Measurements from ENCODE around the gene ZNF311. TPM values are rescaled to one million over a fixed set of nuclear protein-coding genes. Genes with fewer than 3 reads are reported as not detected.

Gene ZNF311
- total and polyA plus RNA-seq, 2 of the 13 experiments (the other 11 are each of a cell fraction or from before 2014, with no cell fraction given): not detected

DNA sequence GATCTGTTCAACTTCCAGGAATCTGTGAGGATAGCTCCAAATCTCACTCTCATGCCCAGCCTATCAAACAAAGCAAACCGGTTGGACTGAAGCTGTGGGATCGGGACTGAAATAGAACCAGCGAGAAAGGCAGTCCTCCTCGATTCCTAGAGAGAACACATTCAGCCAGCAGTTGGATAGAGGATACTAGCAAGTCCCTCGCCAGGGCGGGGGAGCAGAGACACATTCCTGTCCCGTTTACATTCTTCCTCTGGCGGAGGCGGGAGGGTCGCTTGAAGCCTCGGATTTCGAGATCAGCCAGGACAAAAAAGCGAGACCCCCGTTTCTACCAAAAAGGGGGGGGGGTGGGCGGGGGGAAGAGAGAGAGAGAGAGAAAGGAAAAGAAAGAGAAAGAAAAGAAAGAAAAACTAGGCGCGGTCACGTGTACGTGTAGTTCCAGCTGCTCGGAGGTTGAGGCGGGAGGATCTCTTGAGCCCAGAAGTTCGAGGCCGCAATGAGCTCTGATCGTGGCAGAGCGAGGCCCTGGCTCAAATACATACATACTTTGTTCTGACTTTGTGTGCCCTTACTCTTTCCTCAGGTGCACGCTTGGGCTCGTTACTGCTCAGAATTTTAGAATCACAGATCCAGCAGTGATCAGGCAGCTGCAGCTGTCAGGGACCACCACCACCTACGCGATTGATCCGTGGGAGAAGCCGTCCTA is 19.5 kb downstream of the ZNF311 start (continued):
- TF ChIP-seq, protein P1, sequence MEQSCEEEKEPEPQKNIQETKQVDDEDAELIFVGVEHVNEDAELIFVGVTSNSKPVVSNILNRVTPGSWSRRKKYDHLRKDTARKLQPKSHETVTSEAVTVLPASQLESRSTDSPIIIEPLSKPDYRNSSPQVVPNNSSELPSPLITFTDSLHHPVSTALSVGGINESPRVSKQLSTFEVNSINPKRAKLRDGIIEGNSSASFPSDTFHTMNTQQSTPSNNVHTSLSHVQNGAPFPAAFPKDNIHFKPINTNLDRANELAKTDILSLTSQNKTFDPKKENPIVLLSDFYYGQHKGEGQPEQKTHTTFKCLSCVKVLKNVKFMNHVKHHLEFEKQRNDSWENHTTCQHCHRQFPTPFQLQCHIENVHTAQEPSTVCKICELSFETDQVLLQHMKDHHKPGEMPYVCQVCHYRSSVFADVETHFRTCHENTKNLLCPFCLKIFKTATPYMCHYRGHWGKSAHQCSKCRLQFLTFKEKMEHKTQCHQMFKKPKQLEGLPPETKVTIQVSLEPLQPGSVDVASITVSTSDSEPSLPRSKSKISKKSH (CRISPR knock-in tag; IDR thresholded peaks at IDR 0.05; ENCODE audit: borderline replicate concordance): peak; percentile 82; the same call in 1 of the 2 replicates
- TF ChIP-seq CAMTA2 (CRISPR knock-in tag; IDR thresholded peaks at IDR 0.05; ENCODE audit: borderline replicate concordance) (no peak; the same call in 1 of the 2 replicates), ZNF335 (CRISPR knock-in tag; IDR thresholded peaks at IDR 0.05) (peak; percentile 91), MIXL1 (CRISPR knock-in tag; IDR thresholded peaks at IDR 0.05) (peak; percentile 80), YEATS2 (CRISPR knock-in tag; IDR thresholded peaks at IDR 0.05; ENCODE audit: borderline replicate concordance) (peak; percentile 76; the same call in 1 of the 2 replicates), ZNF83 (CRISPR knock-in tag; IDR thresholded peaks at IDR 0.05; ENCODE audit: borderline replicate concordance) (0 out of 2 replicates have a peak, but pooled peaks have one; percentile 49), ZNF629 (CRISPR knock-in tag; conservative IDR thresholded peaks at IDR 0.05) (no peak), CHD4 (IDR thresholded peaks at IDR 0.05; ENCODE audit: borderline replicate concordance, low read length) (no peak), ZFP36L1 (CRISPR knock-in tag; IDR thresholded peaks at IDR 0.05) (peak; percentile 48; the same call in 1 of the 2 replicates), MED1 (CRISPR knock-in tag; IDR thresholded peaks at IDR 0.05) (peak; percentile 58; the same call in 1 of the 2 replicates), ZSCAN30 (CRISPR knock-in tag; IDR thresholded peaks at IDR 0.05) (no peak), ELF1 (CRISPR knock-in tag; IDR thresholded peaks at IDR 0.05) (no peak)
- TF ChIP-seq, protein P2, sequence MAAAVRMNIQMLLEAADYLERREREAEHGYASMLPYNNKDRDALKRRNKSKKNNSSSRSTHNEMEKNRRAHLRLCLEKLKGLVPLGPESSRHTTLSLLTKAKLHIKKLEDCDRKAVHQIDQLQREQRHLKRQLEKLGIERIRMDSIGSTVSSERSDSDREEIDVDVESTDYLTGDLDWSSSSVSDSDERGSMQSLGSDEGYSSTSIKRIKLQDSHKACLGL (CRISPR knock-in tag; IDR thresholded peaks at IDR 0.05): peak; percentile 18; the same call in 1 of the 2 replicates
- TF ChIP-seq, protein P3, sequence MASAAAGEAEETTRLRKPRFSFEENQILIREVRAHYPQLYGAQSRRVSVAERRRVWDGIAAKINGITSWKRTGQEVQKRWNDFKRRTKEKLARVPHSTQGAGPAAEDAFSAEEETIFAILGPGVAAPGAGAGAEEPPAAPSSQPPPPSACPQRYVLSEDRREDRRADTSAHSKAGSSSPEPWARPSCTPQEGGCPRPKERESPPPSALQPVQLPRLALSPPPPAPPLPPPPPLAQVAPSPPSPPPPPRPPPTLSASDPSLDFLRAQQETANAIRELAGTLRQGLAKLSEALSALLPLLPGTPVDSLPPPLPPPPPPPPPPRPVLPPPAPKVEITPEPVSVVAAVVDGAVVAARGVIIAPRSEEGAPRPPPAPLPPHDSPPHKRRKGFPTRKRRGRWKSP (CRISPR knock-in tag; IDR thresholded peaks at IDR 0.05): peak; percentile 65; the same call in 1 of the 2 replicates
- TF ChIP-seq, protein P4, sequence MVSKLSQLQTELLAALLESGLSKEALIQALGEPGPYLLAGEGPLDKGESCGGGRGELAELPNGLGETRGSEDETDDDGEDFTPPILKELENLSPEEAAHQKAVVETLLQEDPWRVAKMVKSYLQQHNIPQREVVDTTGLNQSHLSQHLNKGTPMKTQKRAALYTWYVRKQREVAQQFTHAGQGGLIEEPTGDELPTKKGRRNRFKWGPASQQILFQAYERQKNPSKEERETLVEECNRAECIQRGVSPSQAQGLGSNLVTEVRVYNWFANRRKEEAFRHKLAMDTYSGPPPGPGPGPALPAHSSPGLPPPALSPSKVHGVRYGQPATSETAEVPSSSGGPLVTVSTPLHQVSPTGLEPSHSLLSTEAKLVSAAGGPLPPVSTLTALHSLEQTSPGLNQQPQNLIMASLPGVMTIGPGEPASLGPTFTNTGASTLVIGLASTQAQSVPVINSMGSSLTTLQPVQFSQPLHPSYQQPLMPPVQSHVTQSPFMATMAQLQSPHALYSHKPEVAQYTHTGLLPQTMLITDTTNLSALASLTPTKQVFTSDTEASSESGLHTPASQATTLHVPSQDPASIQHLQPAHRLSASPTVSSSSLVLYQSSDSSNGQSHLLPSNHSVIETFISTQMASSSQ (IDR thresholded peaks at IDR 0.05; ENCODE audit: low read depth): peak; percentile 48; the same call in 1 of the 2 replicates
- TF ChIP-seq, protein P4 (CRISPR knock-in tag; IDR thresholded peaks at IDR 0.05; ENCODE audit: borderline replicate concordance): peak; percentile 42; the same call in 1 of the 2 replicates
- TF ChIP-seq, protein P5, sequence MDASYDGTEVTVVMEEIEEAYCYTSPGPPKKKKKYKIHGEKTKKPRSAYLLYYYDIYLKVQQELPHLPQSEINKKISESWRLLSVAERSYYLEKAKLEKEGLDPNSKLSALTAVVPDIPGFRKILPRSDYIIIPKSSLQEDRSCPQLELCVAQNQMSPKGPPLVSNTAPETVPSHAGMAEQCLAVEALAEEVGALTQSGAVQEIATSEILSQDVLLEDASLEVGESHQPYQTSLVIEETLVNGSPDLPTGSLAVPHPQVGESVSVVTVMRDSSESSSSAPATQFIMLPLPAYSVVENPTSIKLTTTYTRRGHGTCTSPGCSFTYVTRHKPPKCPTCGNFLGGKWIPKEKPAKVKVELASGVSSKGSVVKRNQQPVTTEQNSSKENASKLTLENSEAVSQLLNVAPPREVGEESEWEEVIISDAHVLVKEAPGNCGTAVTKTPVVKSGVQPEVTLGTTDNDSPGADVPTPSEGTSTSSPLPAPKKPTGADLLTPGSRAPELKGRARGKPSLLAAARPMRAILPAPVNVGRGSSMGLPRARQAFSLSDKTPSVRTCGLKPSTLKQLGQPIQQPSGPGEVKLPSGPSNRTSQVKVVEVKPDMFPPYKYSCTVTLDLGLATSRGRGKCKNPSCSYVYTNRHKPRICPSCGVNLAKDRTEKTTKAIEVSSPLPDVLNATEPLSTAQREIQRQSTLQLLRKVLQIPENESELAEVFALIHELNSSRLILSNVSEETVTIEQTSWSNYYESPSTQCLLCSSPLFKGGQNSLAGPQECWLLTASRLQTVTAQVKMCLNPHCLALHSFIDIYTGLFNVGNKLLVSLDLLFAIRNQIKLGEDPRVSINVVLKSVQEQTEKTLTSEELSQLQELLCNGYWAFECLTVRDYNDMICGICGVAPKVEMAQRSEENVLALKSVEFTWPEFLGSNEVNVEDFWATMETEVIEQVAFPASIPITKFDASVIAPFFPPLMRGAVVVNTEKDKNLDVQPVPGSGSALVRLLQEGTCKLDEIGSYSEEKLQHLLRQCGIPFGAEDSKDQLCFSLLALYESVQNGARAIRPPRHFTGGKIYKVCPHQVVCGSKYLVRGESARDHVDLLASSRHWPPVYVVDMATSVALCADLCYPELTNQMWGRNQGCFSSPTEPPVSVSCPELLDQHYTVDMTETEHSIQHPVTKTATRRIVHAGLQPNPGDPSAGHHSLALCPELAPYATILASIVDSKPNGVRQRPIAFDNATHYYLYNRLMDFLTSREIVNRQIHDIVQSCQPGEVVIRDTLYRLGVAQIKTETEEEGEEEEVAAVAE (CRISPR knock-in tag; IDR thresholded peaks at IDR 0.05; ENCODE audit: borderline replicate concordance): peak; percentile 84; the same call in 1 of the 2 replicates
